ENCODE measurements around the gene ASXL1.

Gene ASXL1

DNA sequence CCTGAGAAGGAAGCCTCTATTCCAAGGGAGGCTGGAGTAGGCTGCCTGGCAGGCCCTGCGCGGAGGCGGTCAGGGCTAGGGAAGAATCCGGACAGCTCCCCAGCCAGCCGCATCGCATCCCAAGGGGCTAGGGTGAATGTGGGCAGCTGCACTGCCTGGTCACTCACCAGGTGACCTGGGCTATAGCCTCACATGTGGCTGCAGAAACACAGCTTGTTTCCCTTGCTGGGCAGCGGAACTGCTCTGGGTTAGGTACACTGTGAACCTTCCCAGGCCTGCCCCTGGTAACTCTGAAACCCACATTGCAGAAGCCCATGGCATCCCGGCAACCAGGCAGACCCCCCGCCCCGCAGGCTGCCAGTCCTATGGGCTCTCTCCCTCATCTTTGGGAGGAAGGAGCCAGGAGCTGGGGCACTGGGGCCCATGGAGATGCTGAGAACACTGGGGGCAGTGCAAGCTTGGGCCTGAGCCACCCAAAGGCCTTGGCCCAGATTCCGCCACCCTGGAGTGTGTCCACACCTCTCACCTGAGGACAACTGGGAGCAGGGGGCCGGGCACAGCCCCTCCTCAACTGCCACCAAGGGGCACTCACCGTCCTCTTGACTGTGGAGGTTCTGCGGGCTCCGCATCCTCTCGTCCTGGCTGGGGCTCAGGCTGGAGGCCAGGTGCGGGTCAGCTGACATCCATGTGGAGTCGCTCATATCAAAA, 116.0 kb downstream of the ASXL1 start:
- peak overlapping the region; percentile 34 for H3K4me3 ChIP-seq (ENCODE audit: low read depth, low read length)
- in situ Hi-C loops (cut with HindIII; ENCODE audit: low sequenced_read_pairs), result no loop called here
- TF ChIP-seq, protein P1, sequence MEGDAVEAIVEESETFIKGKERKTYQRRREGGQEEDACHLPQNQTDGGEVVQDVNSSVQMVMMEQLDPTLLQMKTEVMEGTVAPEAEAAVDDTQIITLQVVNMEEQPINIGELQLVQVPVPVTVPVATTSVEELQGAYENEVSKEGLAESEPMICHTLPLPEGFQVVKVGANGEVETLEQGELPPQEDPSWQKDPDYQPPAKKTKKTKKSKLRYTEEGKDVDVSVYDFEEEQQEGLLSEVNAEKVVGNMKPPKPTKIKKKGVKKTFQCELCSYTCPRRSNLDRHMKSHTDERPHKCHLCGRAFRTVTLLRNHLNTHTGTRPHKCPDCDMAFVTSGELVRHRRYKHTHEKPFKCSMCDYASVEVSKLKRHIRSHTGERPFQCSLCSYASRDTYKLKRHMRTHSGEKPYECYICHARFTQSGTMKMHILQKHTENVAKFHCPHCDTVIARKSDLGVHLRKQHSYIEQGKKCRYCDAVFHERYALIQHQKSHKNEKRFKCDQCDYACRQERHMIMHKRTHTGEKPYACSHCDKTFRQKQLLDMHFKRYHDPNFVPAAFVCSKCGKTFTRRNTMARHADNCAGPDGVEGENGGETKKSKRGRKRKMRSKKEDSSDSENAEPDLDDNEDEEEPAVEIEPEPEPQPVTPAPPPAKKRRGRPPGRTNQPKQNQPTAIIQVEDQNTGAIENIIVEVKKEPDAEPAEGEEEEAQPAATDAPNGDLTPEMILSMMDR (IDR thresholded peaks at IDR 0.05; ENCODE audit: low read depth, low read length), result no peak
- no peak for DNase-seq (ENCODE audit: low read depth, low spot score)

DNA sequence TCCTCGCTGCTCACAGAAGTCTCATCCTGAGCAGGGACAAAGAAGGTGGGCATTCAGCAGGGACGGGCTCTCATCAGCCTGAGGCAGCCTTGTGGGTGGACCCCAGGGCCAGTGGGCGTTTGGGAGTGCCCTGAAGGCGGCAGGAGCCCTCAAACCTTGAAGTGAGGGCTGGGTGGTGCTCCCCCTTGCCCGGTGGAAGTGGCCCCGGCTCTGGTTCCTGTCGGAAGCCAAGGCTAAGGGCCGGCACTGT, 116.5 kb downstream of the ASXL1 start:
- TF ChIP-seq, protein P1 (IDR thresholded peaks at IDR 0.05; ENCODE audit: low read depth, low read length), result no peak
- peak; percentile 27 for DNase-seq (ENCODE audit: low read depth, low spot score)
- H3K4me3 ChIP-seq (ENCODE audit: low read depth, low read length), result peak overlapping the region; percentile 34
- in situ Hi-C loops (cut with HindIII; ENCODE audit: low sequenced_read_pairs), result no loop called here

DNA sequence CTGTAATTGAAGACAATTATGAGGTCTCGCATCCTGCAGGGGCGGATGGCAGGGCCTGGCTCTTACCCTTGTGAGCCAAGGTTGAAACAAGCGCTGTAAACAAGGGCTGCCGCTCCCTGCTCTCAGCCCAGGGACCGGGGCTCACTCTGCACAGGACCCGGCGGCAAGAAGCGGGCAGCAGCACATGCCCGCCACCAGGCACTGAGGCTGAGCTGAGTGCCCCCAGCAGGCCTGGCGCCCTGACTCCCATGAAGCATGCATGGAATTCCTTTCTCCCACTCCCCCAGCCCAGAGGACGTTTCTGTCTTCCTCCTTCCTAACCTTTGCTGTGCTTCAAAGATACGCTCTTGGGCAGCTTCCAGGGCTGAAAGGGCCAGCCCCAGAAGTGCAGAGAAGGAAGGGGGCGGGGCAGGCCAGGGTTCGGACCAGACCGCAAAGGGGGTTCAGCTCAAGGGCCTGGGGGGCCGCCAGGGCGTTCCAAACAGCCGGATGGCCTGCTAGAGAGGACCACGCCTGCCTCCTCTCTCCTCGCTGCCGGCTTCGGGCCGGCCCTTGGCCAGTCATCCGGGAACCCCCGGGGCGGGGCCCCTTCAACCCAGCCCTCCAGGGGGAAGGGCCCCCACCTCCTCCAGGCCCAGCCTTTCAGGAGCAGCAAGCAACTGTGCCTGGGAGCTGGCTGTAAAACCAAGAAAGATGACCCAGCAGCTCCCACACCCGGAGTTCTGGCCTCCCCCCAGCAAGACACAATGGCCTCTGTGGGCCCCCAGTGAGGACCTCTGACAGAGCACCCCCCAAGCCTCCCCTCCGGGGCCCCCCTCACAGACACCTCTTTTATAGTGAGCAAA, 117.1 kb downstream of the ASXL1 start:
- in situ Hi-C loops (cut with HindIII; ENCODE audit: low sequenced_read_pairs), result no loop called here
- peak overlapping the region; percentile 34 for H3K4me3 ChIP-seq (ENCODE audit: low read depth, low read length)
- TF ChIP-seq, protein P1 (IDR thresholded peaks at IDR 0.05; ENCODE audit: low read depth, low read length), result no peak
- DNase-seq (ENCODE audit: low read depth, low spot score), result peak; percentile 98

DNA sequence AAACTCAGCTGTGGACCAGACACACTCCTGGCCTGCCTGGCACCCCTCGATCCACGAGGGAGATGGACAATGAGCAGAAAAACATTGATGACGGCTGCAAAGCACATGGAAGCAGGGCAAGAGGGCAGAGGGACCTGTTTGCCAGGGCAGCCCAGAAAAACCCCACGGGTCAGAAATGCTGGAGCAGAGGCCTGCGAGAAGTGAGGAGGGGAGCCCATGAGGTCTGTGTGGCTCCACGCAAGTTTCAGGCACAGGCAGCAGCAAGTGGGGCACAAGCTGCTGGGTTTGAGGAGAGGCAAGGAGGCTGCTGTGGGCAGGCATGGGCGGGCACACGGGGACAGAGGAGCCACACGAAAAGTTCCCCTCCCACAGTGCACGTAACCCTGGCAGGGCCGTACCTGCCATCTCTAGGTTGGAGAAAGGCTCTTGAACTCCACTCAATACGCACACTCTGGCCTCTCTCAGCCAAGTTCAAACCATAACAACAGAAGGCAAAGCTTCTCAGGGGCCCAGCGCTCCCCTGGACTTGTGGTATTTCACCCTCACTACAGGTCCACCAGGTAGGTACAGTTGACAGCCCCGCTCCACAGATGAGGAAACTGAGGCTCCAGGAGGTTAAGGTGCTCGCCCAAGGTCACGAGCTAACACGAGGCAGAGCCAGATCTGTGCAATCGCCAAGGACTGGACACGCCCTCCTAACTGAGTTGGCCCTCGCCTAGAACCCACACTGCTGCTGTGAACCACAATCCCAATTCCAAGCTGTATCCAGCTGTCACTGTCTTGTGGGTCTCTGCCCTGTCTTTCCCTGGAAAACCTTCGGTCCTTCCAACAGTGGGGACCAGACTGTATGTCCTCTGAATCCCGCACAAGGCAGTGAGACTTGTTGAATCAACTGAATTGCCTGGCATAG, 118.8 kb downstream of the ASXL1 start:
- no peak overlapping the region for H3K4me3 ChIP-seq (ENCODE audit: low read depth, low read length)
- TF ChIP-seq, protein P1 (IDR thresholded peaks at IDR 0.05; ENCODE audit: low read depth, low read length), result no peak
- no peak for DNase-seq (ENCODE audit: low read depth, low spot score)
- in situ Hi-C loops (cut with HindIII; ENCODE audit: low sequenced_read_pairs), result no loop called here

DNA sequence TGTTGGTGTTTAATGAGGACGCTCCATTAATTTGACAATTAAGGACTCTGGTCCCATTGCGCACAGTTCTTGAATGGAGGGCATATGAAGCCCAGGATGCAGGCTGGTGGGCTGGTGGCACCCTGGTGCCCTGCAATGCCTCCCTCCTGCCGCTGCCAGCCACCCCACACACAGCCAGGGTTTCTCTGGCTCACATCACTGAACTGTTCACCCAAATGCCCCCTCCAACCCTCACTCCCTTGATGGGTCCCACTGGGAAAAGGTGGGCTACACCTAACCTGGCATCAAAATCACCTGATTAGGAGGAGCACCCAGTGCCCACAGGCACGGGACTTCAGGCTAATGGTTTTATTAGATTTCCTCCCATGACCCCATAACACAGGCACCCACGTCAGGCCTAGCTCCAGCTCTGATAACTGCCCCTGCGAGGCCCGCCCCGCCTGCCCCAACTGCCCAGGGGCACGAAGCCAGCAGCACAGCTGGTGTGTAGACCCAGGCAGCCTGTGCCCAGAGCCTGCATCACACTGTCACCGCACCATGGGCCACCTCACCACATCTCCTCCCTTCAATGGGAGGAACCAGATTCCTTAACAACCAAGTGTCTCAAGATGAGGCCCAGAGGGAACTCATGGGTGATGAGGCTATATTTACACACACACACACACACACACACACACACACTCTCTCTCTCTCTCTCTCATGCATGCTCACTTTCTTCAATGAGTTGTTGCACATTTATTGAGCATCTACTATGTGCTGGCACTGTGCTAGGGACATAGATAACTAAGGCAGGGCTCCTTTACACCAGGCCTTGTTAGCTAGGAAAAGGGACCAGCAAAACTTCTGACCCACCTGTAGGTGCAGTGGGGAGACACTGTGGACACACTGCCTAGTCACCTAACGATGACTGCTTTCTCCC, 119.7 kb downstream of the ASXL1 start:
- in situ Hi-C loops (cut with HindIII; ENCODE audit: low sequenced_read_pairs), result no loop called here
- TF ChIP-seq, protein P1 (IDR thresholded peaks at IDR 0.05; ENCODE audit: low read depth, low read length), result no peak

More for the DNA sequence above, 119.7 kb downstream of the ASXL1 start:
- no peak for DNase-seq (ENCODE audit: low read depth, low spot score)
- no peak overlapping the region for H3K4me3 ChIP-seq (ENCODE audit: low read depth, low read length)
